HepG2 (cell line): ENCODE results near the gene RNASE13. TPM values are rescaled to one million over a fixed set of nuclear protein-coding genes. Genes with fewer than 3 reads are reported as not detected.
A peak's percentile ranks its signal among the peaks of the same experiment; 100 is the strongest.

Source experiments
- AGO1 ChIP-seq: fragments of 200-400 bp; formaldehyde crosslinking; IDR thresholded peaks from 2 replicates; pipeline ENCODE4 v1.6.1; 2017; ENCODE audit warnings: mild to moderate bottlenecking, low read depth, low read length, moderate library complexity; ENCODE audit not compliant: poor library complexity, severe bottlenecking
- ARNT2 ChIP-seq: sonication (generic); formaldehyde crosslinking; IDR thresholded peaks from 2 replicates; pipeline ENCODE4 v1.8.0; 2022; ENCODE audit warnings: mild to moderate bottlenecking, low read depth, missing genetic modification reagents, moderate library complexity
- FOXA1 ChIP-seq, 2 experiments: fragments of 450-650 bp in 1 of 2; sonication (generic) in 1 of 2; formaldehyde crosslinking in 1 of 2; IDR thresholded peaks; 2 replicates each; pipeline versions ENCODE4 v1.4.0 to v1.6.1; 2016 to 2020; ENCODE audit warnings: missing genetic modification reagents in 1 of 2
- KLF11 ChIP-seq: IDR thresholded peaks from 2 replicates; pipeline ENCODE4 v1.6.1; 2016; ENCODE audit warnings: missing compliant biosample characterization
- NFKBIZ ChIP-seq: IDR thresholded peaks from 2 replicates; pipeline ENCODE4 v1.6.1; 2018; ENCODE audit warnings: missing genetic modification reagents, missing compliant biosample characterization
- NR2F2 ChIP-seq: IDR thresholded peaks from 2 replicates; pipeline ENCODE4 v1.6.1; 2012; ENCODE audit warnings: low read depth, inconsistent platforms, borderline replicate concordance
- PAX8 ChIP-seq: sonication (generic); formaldehyde crosslinking; IDR thresholded peaks from 2 replicates; pipeline ENCODE4 v1.8.0; 2022; ENCODE audit warnings: mild to moderate bottlenecking, missing genetic modification reagents, borderline replicate concordance
- POGZ ChIP-seq: sonication (generic); formaldehyde crosslinking; IDR thresholded peaks from 2 replicates; pipeline ENCODE4 v1.4.0; 2020; ENCODE audit warnings: mild to moderate bottlenecking, missing genetic modification reagents
- REPIN1 ChIP-seq: sonication (generic); formaldehyde crosslinking; IDR thresholded peaks from 2 replicates; pipeline ENCODE4 v1.8.0; 2022; ENCODE audit warnings: missing genetic modification reagents, low read depth, mild to moderate bottlenecking, borderline replicate concordance
- SRY ChIP-seq: sonication (generic); formaldehyde crosslinking; IDR thresholded peaks from 2 replicates; pipeline ENCODE4 v1.8.0; 2022; ENCODE audit warnings: mild to moderate bottlenecking, missing genetic modification reagents
- TRIM24 ChIP-seq: sonication (generic); formaldehyde crosslinking; IDR thresholded peaks from 2 replicates; pipeline ENCODE4 v1.8.0; 2022; ENCODE audit warnings: mild to moderate bottlenecking, missing genetic modification reagents
- ZBTB1 ChIP-seq: sonication (generic); formaldehyde crosslinking; IDR thresholded peaks from 2 replicates; pipeline ENCODE4 v1.4.0; 2020; ENCODE audit warnings: missing genetic modification reagents, borderline replicate concordance
- ZBTB26 ChIP-seq: IDR thresholded peaks from 2 replicates; pipeline ENCODE4 v1.6.1; 2016; ENCODE audit warnings: missing compliant biosample characterization, missing genetic modification reagents, borderline replicate concordance
- ZBTB49 ChIP-seq: sonication (generic); formaldehyde crosslinking; IDR thresholded peaks from 2 replicates; pipeline ENCODE4 v1.4.0; 2020; ENCODE audit warnings: missing genetic modification reagents, borderline replicate concordance
- ZNF839 ChIP-seq: sonication (generic); formaldehyde crosslinking; IDR thresholded peaks from 2 replicates; pipeline ENCODE4 v1.4.0; 2020; ENCODE audit warnings: missing genetic modification reagents, mild to moderate bottlenecking, borderline replicate concordance
- ZNF879 ChIP-seq: sonication (generic); formaldehyde crosslinking; IDR thresholded peaks from 2 replicates; pipeline ENCODE4 v1.8.1; 2023; ENCODE audit warnings: missing genetic modification reagents
- ZSCAN31 ChIP-seq: sonication (generic); formaldehyde crosslinking; IDR thresholded peaks from 2 replicates; pipeline ENCODE4 v1.5.0; 2020; ENCODE audit warnings: low read depth, mild to moderate bottlenecking, missing genetic modification reagents
- ZZZ3 ChIP-seq: sonication (generic); formaldehyde crosslinking; IDR thresholded peaks from 2 replicates; pipeline ENCODE4 v1.4.0; 2020; ENCODE audit warnings: missing genetic modification reagents, mild to moderate bottlenecking, borderline replicate concordance
- polyA plus RNA-seq, 8 experiments: library from polyadenylated mRNA; depleted of rRNA in 3 of 8; stranded (reverse) in 7 of 8; unstranded in 1 of 8; fragments of >200 nt; fragmentation: Illumina TruSeq in 4 of 8; extraction: Trizol in 4 of 8; gene quantifications; 2 replicates each; pipeline versions ENCODE4 v1.2.1 to v1.2.3, GENCODE V29; 2011 to 2016; ENCODE audit warnings: low read depth in 4 of 8, missing spikeins in 1 of 8, mixed read lengths in 1 of 8; ENCODE audit not compliant: insufficient read depth in 1 of 8
- total RNA-seq, 5 experiments: library from RNA; depleted of rRNA; stranded (reverse); fragments of >200 nt; fragmentation: Illumina TruSeq; extraction: Trizol; gene quantifications; 2 replicates each; pipeline ENCODE4 v1.2.3, GENCODE V29; 2016; ENCODE audit warnings: low read depth in 1 of 5
- TF ChIP-seq, protein P1 (sequence below): sonication (generic); formaldehyde crosslinking; IDR thresholded peaks from 2 replicates; pipeline ENCODE4 v1.5.1; 2020; ENCODE audit warnings: mild to moderate bottlenecking, missing genetic modification reagents, moderate library complexity
- TF ChIP-seq, protein P2 (sequence below): sonication (generic); formaldehyde crosslinking; IDR thresholded peaks from 2 replicates; pipeline ENCODE4 v1.8.1; 2022; ENCODE audit warnings: mild to moderate bottlenecking, missing genetic modification reagents
- TF ChIP-seq, protein P3 (sequence below): sonication (generic); formaldehyde crosslinking; IDR thresholded peaks from 2 replicates; pipeline ENCODE4 v1.4.0; 2020; ENCODE audit warnings: missing genetic modification reagents

RNASE13 gene
- total and polyA plus RNA-seq, 2 of the 13 experiments (the other 11 are each of a cell fraction or from before 2014, with no cell fraction given) = 1.0 TPM; not detected in 1

DNA sequence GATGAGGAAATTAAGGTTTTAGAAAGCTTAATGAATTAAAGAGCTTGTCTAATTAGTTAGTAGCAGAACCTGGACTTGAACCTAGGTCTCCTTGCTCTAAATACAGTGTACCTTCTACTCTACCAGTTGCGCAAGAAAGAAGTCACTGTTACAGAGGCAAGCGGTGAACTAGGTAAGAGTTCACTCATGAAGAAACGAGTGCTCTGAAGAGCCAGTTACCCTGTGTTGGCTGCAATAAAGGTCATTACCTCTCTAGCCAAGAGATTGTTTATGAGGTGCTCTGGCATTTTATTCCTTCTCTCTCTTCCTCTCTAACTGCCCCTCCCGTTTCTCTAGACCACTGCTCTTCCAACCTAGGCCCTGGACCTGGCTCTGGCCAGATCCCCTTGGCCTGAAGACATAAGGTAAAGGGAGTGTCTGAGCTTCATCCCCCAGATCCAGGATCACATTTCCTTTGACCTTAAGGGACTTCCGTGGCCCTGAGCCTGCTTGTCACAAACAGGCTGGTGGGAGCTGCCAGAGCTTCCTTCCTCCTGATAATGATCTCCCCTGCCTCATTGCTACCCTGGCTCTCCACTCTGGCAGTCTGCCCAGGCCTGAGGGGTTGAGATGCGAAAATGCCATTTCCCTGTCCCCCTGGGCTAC is 9.5 kb upstream of the RNASE13 start (continued):
- no peak for TF ChIP-seq ZBTB49 (CRISPR knock-in tag)
- TF ChIP-seq NFKBIZ (CRISPR knock-in tag) = no peak
- TF ChIP-seq NR2F2 = no peak
- no peak for TF ChIP-seq FOXA1 (IDR thresholded peaks at IDR 0.05)
- peak; percentile 13; the same call in 1 of the 2 replicates for TF ChIP-seq FOXA1 (CRISPR knock-in tag; IDR thresholded peaks at IDR 0.05)
- TF ChIP-seq, protein P1, sequence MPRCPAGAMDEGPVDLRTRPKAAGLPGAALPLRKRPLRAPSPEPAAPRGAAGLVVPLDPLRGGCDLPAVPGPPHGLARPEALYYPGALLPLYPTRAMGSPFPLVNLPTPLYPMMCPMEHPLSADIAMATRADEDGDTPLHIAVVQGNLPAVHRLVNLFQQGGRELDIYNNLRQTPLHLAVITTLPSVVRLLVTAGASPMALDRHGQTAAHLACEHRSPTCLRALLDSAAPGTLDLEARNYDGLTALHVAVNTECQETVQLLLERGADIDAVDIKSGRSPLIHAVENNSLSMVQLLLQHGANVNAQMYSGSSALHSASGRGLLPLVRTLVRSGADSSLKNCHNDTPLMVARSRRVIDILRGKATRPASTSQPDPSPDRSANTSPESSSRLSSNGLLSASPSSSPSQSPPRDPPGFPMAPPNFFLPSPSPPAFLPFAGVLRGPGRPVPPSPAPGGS (CRISPR knock-in tag) = no peak
- TF ChIP-seq, protein P2, sequence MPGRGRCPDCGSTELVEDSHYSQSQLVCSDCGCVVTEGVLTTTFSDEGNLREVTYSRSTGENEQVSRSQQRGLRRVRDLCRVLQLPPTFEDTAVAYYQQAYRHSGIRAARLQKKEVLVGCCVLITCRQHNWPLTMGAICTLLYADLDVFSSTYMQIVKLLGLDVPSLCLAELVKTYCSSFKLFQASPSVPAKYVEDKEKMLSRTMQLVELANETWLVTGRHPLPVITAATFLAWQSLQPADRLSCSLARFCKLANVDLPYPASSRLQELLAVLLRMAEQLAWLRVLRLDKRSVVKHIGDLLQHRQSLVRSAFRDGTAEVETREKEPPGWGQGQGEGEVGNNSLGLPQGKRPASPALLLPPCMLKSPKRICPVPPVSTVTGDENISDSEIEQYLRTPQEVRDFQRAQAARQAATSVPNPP (CRISPR knock-in tag) = no peak
- TF ChIP-seq ZBTB26 = no peak
- no peak for TF ChIP-seq AGO1
- TF ChIP-seq TRIM24 (CRISPR knock-in tag) = peak; percentile 61; the same call in 1 of the 2 replicates
- no peak for TF ChIP-seq ZNF839 (CRISPR knock-in tag)
- TF ChIP-seq KLF11 (CRISPR knock-in tag) = no peak
- no peak for TF ChIP-seq ZNF879 (CRISPR knock-in tag)
- TF ChIP-seq PAX8 = no peak
- TF ChIP-seq POGZ (CRISPR knock-in tag) = peak; percentile 59; the same call in 1 of the 2 replicates
- TF ChIP-seq, protein P3, sequence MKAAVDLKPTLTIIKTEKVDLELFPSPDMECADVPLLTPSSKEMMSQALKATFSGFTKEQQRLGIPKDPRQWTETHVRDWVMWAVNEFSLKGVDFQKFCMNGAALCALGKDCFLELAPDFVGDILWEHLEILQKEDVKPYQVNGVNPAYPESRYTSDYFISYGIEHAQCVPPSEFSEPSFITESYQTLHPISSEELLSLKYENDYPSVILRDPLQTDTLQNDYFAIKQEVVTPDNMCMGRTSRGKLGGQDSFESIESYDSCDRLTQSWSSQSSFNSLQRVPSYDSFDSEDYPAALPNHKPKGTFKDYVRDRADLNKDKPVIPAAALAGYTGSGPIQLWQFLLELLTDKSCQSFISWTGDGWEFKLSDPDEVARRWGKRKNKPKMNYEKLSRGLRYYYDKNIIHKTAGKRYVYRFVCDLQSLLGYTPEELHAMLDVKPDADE = no peak
- no peak for TF ChIP-seq ZSCAN31 (CRISPR knock-in tag)
- TF ChIP-seq REPIN1 (CRISPR knock-in tag) = no peak
- TF ChIP-seq SRY (CRISPR knock-in tag) = no peak
- TF ChIP-seq ARNT2 = no peak
- no peak for TF ChIP-seq ZZZ3 (CRISPR knock-in tag)
- TF ChIP-seq ZBTB1 = no peak
